HEK293 (cell line): ENCODE measurements around the gene RASD1.

Experiments
- CTCF ChIA-PET: fragments of 350-600 bp; formaldehyde crosslinking; extraction: SDS; loops from one replicate; lab custom pipeline; 2021; ENCODE audit warnings: antibody characterized with exemption; lab: Yijun Ruan, JAX
- POLR2A ChIA-PET: fragments of 300-600 bp; formaldehyde crosslinking; extraction: SDS; loops from one replicate; lab custom pipeline; 2020; ENCODE audit warnings: antibody characterized with exemption, inconsistent platforms; lab: Yijun Ruan, JAX
- H3K27ac ChIP-seq: fragments of 200-500 bp; sonication (Bioruptor generic); 2 replicates; pipeline ENCODE4 v1.5.1; 2014; ENCODE audit warnings: low read depth, low read length, control low read depth, inconsistent platforms; ENCODE audit errors: extremely low read depth
- H3K36me3 ChIP-seq, 2 experiments: fragments of 200-500 bp in 1 of 2; sonication (Bioruptor generic) in 1 of 2; 1 replicate in 1 of 2; 2 replicates in 1 of 2; pipeline ENCODE4 v1.5.1; 2014 to 2017; ENCODE audit warnings: inconsistent platforms in 2 of 2, low read length in 2 of 2; ENCODE audit not compliant: control insufficient read depth in 2 of 2, insufficient read depth in 1 of 2
- H3K4me1 ChIP-seq: fragments of 200-500 bp; sonication (Bioruptor generic); 2 replicates; pipeline ENCODE4 v1.5.1; 2014; ENCODE audit warnings: mild to moderate bottlenecking, low read length, inconsistent platforms; ENCODE audit not compliant: control insufficient read depth, insufficient read depth
- H3K4me3 ChIP-seq: 2 replicates; pipeline ENCODE4 v1.5.1; 2011; ENCODE audit warnings: low read depth, mild to moderate bottlenecking, control low read depth, low read length, moderate library complexity
- H3K9me3 ChIP-seq: fragments of 200-500 bp; sonication (Bioruptor generic); 2 replicates; pipeline ENCODE4 v1.5.1; 2014; ENCODE audit warnings: low read depth, low read length, inconsistent platforms; ENCODE audit not compliant: control insufficient read depth, insufficient read depth
- KLF9 ChIP-seq: fragments of 450-650 bp; formaldehyde crosslinking; IDR thresholded peaks from 2 replicates; pipeline ENCODE4 v1.5.1; 2016; ENCODE audit warnings: missing biosample characterization, missing genetic modification characterization, low read depth
- MEIS1 ChIP-seq: sonication (generic); formaldehyde crosslinking; IDR thresholded peaks from 2 replicates; pipeline ENCODE4 v1.8.1; 2022; ENCODE audit warnings: missing genetic modification reagents, mild to moderate bottlenecking, borderline replicate concordance
- MZF1 ChIP-seq: fragments of 450-650 bp; formaldehyde crosslinking; IDR thresholded peaks from 2 replicates; pipeline ENCODE4 v1.5.1; 2017; ENCODE audit warnings: missing biosample characterization, missing genetic modification characterization, borderline replicate concordance
- SCRT2 ChIP-seq: fragments of 450-650 bp; formaldehyde crosslinking; IDR thresholded peaks from 2 replicates; pipeline ENCODE4 v1.5.1; 2016; ENCODE audit warnings: missing biosample characterization, missing genetic modification characterization
- SP2 ChIP-seq: fragments of 450-650 bp; formaldehyde crosslinking; IDR thresholded peaks from 2 replicates; pipeline ENCODE4 v1.5.1; 2016; ENCODE audit warnings: missing biosample characterization, missing genetic modification characterization
- ZEB2 ChIP-seq: fragments of 450-650 bp; formaldehyde crosslinking; IDR thresholded peaks from 2 replicates; pipeline ENCODE4 v1.5.1; 2016; ENCODE audit warnings: missing biosample characterization, missing genetic modification characterization
- ZFP41 ChIP-seq: fragments of 450-650 bp; formaldehyde crosslinking; IDR thresholded peaks from 2 replicates; pipeline ENCODE4 v1.5.1; 2016; ENCODE audit warnings: missing biosample characterization, missing genetic modification characterization, borderline replicate concordance
- ZFP69B ChIP-seq: fragments of 450-650 bp; formaldehyde crosslinking; IDR thresholded peaks from 2 replicates; pipeline ENCODE4 v1.5.1; 2016; ENCODE audit warnings: missing biosample characterization, missing genetic modification characterization
- ZNF174 ChIP-seq: fragments of 450-650 bp; formaldehyde crosslinking; IDR thresholded peaks from 2 replicates; pipeline ENCODE4 v1.5.0; 2017; ENCODE audit warnings: missing biosample characterization, mild to moderate bottlenecking, missing genetic modification characterization
- ZNF214 ChIP-seq: fragments of 450-650 bp; formaldehyde crosslinking; IDR thresholded peaks from 2 replicates; pipeline ENCODE4 v1.5.1; 2017; ENCODE audit warnings: missing biosample characterization, mild to moderate bottlenecking, missing genetic modification characterization, borderline replicate concordance
- ZNF24 ChIP-seq: fragments of 450-650 bp; formaldehyde crosslinking; IDR thresholded peaks from 2 replicates; pipeline ENCODE4 v1.5.1; 2016; ENCODE audit warnings: missing biosample characterization, missing genetic modification characterization
- ZNF335 ChIP-seq: fragments of 450-650 bp; formaldehyde crosslinking; conservative IDR thresholded peaks from 2 replicates; pipeline ENCODE4 v1.5.1; 2016; ENCODE audit warnings: missing biosample characterization, missing genetic modification characterization
- ZNF354C ChIP-seq: fragments of 450-650 bp; formaldehyde crosslinking; IDR thresholded peaks from 2 replicates; pipeline ENCODE4 v1.5.1; 2016; ENCODE audit warnings: missing biosample characterization, missing genetic modification characterization, low read depth, borderline replicate concordance
- ZNF521 ChIP-seq: fragments of 450-650 bp; formaldehyde crosslinking; IDR thresholded peaks from 2 replicates; pipeline ENCODE4 v1.5.1; 2017; ENCODE audit warnings: missing biosample characterization, mild to moderate bottlenecking, missing genetic modification characterization
- ZNF571 ChIP-seq: fragments of 450-650 bp; formaldehyde crosslinking; IDR thresholded peaks from 2 replicates; pipeline ENCODE4 v1.5.0; 2017; ENCODE audit warnings: missing biosample characterization, missing genetic modification characterization
- ZNF585B ChIP-seq: fragments of 450-650 bp; formaldehyde crosslinking; IDR thresholded peaks from 2 replicates; pipeline ENCODE4 v1.5.1; 2016; ENCODE audit warnings: missing biosample characterization, missing genetic modification characterization
- ZNF596 ChIP-seq: fragments of 450-650 bp; IDR thresholded peaks from 2 replicates; pipeline ENCODE4 v1.5.0; 2018; ENCODE audit warnings: missing biosample characterization, mild to moderate bottlenecking, missing genetic modification characterization, moderate library complexity
- ZNF600 ChIP-seq: fragments of 450-650 bp; formaldehyde crosslinking; IDR thresholded peaks from 2 replicates; pipeline ENCODE4 v1.5.1; 2016; ENCODE audit warnings: missing biosample characterization, missing genetic modification characterization
- ZNF623 ChIP-seq: fragments of 450-650 bp; formaldehyde crosslinking; IDR thresholded peaks from 2 replicates; pipeline ENCODE4 v1.5.1; 2016; ENCODE audit warnings: missing biosample characterization, missing genetic modification characterization
- ZNF658 ChIP-seq: fragments of 450-650 bp; formaldehyde crosslinking; IDR thresholded peaks from 2 replicates; pipeline ENCODE4; 2016; ENCODE audit warnings: missing biosample characterization, missing genetic modification characterization
- ZNF660 ChIP-seq: fragments of 450-650 bp; IDR thresholded peaks from 2 replicates; pipeline ENCODE4 v1.5.1; 2018; ENCODE audit warnings: missing biosample characterization, mild to moderate bottlenecking, missing genetic modification characterization
- ZNF664 ChIP-seq: fragments of 450-650 bp; formaldehyde crosslinking; IDR thresholded peaks from 2 replicates; pipeline ENCODE4 v1.5.1; 2016; ENCODE audit warnings: missing biosample characterization, missing genetic modification characterization
- ZSCAN16 ChIP-seq: fragments of 450-650 bp; formaldehyde crosslinking; IDR thresholded peaks from 2 replicates; pipeline ENCODE4 v1.5.1; 2016; ENCODE audit warnings: missing biosample characterization, missing genetic modification characterization
- TF ChIP-seq, protein P1 (sequence below): fragments of 450-650 bp; formaldehyde crosslinking; conservative IDR thresholded peaks from 2 replicates; pipeline ENCODE4 v1.5.1; 2016; ENCODE audit warnings: low read depth, missing biosample characterization, missing genetic modification characterization
- TF ChIP-seq, protein P2 (sequence below): fragments of 450-650 bp; formaldehyde crosslinking; IDR thresholded peaks from 2 replicates; pipeline ENCODE4 v1.5.1; 2016; ENCODE audit warnings: missing biosample characterization, missing genetic modification characterization
- TF ChIP-seq, protein P3 (sequence below): fragments of 450-650 bp; formaldehyde crosslinking; IDR thresholded peaks from 2 replicates; pipeline ENCODE4 v1.5.1; 2016; ENCODE audit warnings: missing biosample characterization, missing genetic modification characterization
- TF ChIP-seq, protein P4 (sequence below): fragments of 450-650 bp; formaldehyde crosslinking; IDR thresholded peaks from 2 replicates; pipeline ENCODE4 v1.5.1; 2016; ENCODE audit warnings: missing biosample characterization, missing genetic modification characterization

Gene RASD1

DNA sequence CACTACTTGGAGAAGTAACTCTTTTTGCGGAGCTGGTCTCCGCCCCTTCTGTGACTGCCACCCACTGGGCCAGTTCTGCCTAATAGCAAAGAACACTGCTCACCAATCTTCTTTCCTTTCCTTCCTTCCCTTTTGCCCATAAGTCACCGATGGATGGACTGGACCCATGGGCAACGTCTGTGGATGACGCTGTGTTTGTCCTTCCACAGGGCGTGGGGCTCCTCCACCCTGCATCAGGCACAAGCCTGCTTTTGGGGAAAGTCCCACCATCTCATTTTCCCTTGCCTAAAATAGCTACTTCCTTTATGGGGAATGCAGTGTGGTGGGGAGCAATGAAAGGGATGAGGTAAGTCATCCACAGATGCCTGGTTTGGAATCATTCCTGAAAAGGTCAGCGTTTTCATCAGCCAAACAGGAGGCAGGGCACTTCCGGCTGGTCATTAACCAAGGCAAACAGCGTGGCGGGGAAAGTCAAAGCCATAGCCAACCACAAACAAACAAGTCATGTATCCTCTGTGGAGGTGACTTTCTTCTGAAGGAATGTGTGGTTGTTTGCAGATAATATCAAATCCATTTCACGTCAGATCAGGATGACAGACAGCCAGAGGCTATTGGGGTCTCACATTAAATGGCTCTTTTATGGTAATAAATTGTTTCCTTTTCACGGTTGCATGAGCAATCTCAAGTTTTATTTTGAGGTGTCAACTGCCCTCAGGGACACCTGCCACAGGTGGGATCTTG, 50.1 kb downstream of the RASD1 start:
- Histone ChIP-seq H3K4me3 (no peak overlapping the region), H3K4me1 (peaks cover 12% of the 10 kb centered on the region), H3K27ac (peak overlapping the region; percentile 38; the same call in 1 of the 2 replicates), H3K9me3 (no peaks in the 10 kb centered on the region), H3K36me3 (no peaks in the 10 kb centered on the region)
- ChIA-PET CTCF (interaction anchor here (0.6 to 1.6 kb wide), 5 partner anchors 11 to 264 kb away, joined by 3 to 5 read pairs (median 4); no protein-coding TSS in a partner anchor), POLR2A (interaction anchor here (0.9 to 2.4 kb wide), 4 partner anchors 11 to 50 kb away, joined by 3 to 12 read pairs (median 8); partner anchors contain the start of genes MED9 and RASD1)
- no peak for TF ChIP-seq ZNF585B (tag by site-specific recombination)
- TF ChIP-seq ZNF24: no peak; the same call in none of the 2 replicates
- TF ChIP-seq, protein P1, sequence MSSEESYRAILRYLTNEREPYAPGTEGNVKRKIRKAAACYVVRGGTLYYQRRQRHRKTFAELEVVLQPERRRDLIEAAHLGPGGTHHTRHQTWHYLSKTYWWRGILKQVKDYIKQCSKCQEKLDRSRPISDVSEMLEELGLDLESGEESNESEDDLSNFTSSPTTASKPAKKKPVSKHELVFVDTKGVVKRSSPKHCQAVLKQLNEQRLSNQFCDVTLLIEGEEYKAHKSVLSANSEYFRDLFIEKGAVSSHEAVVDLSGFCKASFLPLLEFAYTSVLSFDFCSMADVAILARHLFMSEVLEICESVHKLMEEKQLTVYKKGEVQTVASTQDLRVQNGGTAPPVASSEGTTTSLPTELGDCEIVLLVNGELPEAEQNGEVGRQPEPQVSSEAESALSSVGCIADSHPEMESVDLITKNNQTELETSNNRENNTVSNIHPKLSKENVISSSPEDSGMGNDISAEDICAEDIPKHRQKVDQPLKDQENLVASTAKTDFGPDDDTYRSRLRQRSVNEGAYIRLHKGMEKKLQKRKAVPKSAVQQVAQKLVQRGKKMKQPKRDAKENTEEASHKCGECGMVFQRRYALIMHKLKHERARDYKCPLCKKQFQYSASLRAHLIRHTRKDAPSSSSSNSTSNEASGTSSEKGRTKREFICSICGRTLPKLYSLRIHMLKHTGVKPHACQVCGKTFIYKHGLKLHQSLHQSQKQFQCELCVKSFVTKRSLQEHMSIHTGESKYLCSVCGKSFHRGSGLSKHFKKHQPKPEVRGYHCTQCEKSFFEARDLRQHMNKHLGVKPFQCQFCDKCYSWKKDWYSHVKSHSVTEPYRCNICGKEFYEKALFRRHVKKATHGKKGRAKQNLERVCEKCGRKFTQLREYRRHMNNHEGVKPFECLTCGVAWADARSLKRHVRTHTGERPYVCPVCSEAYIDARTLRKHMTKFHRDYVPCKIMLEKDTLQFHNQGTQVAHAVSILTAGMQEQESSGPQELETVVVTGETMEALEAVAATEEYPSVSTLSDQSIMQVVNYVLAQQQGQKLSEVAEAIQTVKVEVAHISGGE (tag by site-specific recombination): no peak
- TF ChIP-seq ZFP41: no peak
- TF ChIP-seq ZNF335: peak; percentile 39
- TF ChIP-seq ZSCAN16: no peak
- TF ChIP-seq MEIS1 (CRISPR knock-in tag): no peak
- no peak for TF ChIP-seq ZNF571 (tag by site-specific recombination)
- no peak for TF ChIP-seq ZNF658 (tag by site-specific recombination)
- TF ChIP-seq, protein P2, sequence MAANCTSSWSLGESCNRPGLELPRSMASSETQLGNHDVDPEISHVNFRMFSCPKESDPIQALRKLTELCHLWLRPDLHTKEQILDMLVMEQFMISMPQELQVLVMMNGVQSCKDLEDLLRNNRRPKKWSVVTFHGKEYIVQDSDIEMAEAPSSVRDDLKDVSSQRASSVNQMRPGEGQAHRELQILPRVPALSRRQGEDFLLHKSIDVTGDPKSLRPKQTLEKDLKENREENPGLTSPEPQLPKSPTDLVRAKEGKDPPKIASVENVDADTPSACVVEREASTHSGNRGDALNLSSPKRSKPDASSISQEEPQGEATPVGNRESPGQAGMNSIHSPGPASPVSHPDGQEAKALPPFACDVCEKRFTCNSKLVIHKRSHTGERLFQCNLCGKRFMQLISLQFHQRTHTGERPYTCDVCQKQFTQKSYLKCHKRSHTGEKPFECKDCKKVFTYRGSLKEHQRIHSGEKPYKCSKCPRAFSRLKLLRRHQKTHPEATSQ: no peak
- TF ChIP-seq, protein P3, sequence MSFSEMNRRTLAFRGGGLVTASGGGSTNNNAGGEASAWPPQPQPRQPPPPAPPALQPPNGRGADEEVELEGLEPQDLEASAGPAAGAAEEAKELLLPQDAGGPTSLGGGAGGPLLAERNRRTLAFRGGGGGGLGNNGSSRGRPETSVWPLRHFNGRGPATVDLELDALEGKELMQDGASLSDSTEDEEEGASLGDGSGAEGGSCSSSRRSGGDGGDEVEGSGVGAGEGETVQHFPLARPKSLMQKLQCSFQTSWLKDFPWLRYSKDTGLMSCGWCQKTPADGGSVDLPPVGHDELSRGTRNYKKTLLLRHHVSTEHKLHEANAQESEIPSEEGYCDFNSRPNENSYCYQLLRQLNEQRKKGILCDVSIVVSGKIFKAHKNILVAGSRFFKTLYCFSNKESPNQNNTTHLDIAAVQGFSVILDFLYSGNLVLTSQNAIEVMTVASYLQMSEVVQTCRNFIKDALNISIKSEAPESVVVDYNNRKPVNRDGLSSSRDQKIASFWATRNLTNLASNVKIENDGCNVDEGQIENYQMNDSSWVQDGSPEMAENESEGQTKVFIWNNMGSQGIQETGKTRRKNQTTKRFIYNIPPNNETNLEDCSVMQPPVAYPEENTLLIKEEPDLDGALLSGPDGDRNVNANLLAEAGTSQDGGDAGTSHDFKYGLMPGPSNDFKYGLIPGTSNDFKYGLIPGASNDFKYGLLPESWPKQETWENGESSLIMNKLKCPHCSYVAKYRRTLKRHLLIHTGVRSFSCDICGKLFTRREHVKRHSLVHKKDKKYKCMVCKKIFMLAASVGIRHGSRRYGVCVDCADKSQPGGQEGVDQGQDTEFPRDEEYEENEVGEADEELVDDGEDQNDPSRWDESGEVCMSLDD (tag by site-specific recombination): no peak
- no peak for TF ChIP-seq ZNF214 (tag by site-specific recombination)
- TF ChIP-seq ZFP69B (tag by site-specific recombination): no peak
- no peak; the same call in 1 of the 2 replicates for TF ChIP-seq SP2
- no peak for TF ChIP-seq ZNF596 (tag by site-specific recombination)
- TF ChIP-seq ZNF664 (tag by site-specific recombination): no peak
- TF ChIP-seq ZNF521 (tag by site-specific recombination): no peak
- TF ChIP-seq KLF9 (tag by site-specific recombination): 0 out of 2 replicates have a peak, but pooled peaks have one; percentile 8
- TF ChIP-seq, protein P4, sequence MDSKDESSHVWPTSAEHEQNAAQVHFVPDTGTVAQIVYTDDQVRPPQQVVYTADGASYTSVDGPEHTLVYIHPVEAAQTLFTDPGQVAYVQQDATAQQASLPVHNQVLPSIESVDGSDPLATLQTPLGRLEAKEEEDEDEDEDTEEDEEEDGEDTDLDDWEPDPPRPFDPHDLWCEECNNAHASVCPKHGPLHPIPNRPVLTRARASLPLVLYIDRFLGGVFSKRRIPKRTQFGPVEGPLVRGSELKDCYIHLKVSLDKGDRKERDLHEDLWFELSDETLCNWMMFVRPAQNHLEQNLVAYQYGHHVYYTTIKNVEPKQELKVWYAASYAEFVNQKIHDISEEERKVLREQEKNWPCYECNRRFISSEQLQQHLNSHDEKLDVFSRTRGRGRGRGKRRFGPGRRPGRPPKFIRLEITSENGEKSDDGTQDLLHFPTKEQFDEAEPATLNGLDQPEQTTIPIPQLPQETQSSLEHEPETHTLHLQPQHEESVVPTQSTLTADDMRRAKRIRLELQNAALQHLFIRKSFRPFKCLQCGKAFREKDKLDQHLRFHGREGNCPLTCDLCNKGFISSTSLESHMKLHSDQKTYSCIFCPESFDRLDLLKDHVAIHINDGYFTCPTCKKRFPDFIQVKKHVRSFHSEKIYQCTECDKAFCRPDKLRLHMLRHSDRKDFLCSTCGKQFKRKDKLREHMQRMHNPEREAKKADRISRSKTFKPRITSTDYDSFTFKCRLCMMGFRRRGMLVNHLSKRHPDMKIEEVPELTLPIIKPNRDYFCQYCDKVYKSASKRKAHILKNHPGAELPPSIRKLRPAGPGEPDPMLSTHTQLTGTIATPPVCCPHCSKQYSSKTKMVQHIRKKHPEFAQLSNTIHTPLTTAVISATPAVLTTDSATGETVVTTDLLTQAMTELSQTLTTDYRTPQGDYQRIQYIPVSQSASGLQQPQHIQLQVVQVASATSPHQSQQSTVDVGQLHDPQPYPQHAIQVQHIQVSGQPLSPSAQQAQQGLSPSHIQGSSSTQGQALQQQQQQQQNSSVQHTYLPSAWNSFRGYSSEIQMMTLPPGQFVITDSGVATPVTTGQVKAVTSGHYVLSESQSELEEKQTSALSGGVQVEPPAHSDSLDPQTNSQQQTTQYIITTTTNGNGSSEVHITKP: peak; percentile 40; the same call in 1 of the 2 replicates
- peak; percentile 82 for TF ChIP-seq MZF1 (tag by site-specific recombination)
- no peak for TF ChIP-seq ZNF354C (tag by site-specific recombination)
- no peak for TF ChIP-seq ZNF623 (tag by site-specific recombination)
- TF ChIP-seq ZNF174 (tag by site-specific recombination): no peak
- TF ChIP-seq ZEB2 (tag by site-specific recombination): peak; percentile 66
- no peak for TF ChIP-seq ZNF600
- TF ChIP-seq SCRT2 (tag by site-specific recombination): peak; percentile 89
- 0 out of 2 replicates have a peak, but pooled peaks have one; percentile 16 for TF ChIP-seq ZNF660 (tag by site-specific recombination)
